HG03469 (cell line): ENCODE results near the gene KLF15.

Experiments used
- ATAC-seq: cut with Tn5 transposase; IDR thresholded peaks from one replicate; pipeline ENCODE4 v1.9.1; 2021; ENCODE audit warnings: mild to moderate bottlenecking, moderate library complexity, moderate number of reproducible peaks; ENCODE audit not compliant: unreplicated experiment

KLF15 gene

GRCh38 chr3:126364130-126364695 is 7.0 kb upstream of the KLF15 start:
- ATAC-seq = no peak

- ATAC-seq = no peak
These were observed 4.0 kb upstream of the KLF15 start for GRCh38 chr3:126361211-126361610.

- no peak for ATAC-seq
These were observed 3.5 kb upstream of the KLF15 start for GRCh38 chr3:126360714-126361060.

GRCh38 chr3:126360046-126360713 is 3.0 kb upstream of the KLF15 start:
- no peak for ATAC-seq

GRCh38 chr3:126358816-126359181 is 1.6 kb upstream of the KLF15 start:
- no peak for ATAC-seq

GRCh38 chr3:126358038-126358815 is 1.0 kb upstream of the KLF15 start:
- ATAC-seq = no peak

GRCh38 chr3:126356373-126357264 is 589 bp downstream of the KLF15 start:
- no peak for ATAC-seq

- ATAC-seq = no peak
These were observed 1.3 kb downstream of the KLF15 start for GRCh38 chr3:126355777-126356372.

GRCh38 chr3:126355251-126355650 is 2.0 kb downstream of the KLF15 start:
- no peak for ATAC-seq

GRCh38 chr3:126354776-126355175 is 2.4 kb downstream of the KLF15 start:
- ATAC-seq = no peak

- no peak for ATAC-seq
These were observed 3.4 kb downstream of the KLF15 start for GRCh38 chr3:126353694-126354321.

GRCh38 chr3:126352476-126353454 is 4.4 kb downstream of the KLF15 start:
- ATAC-seq = no peak

GRCh38 chr3:126351771-126352475 is 5.3 kb downstream of the KLF15 start:
- no peak for ATAC-seq

GRCh38 chr3:126351086-126351770 is 6.0 kb downstream of the KLF15 start:
- no peak for ATAC-seq

GRCh38 chr3:126350502-126351085 is 6.6 kb downstream of the KLF15 start:
- no peak for ATAC-seq

- ATAC-seq = no peak
These were observed 7.4 kb downstream of the KLF15 start for GRCh38 chr3:126349611-126350501.

- ATAC-seq = no peak
These were observed 8.1 kb downstream of the KLF15 start for GRCh38 chr3:126349071-126349470.
